Ectodermal cell (in vitro differentiated cells): ENCODE data around the gene CRELD1.

ENCODE experiments used
- H3K27ac ChIP-seq: 2 replicates; pipeline ENCODE4 v1.7.0; 2013; ENCODE audit warnings: mild to moderate bottlenecking, low read depth, low read length; ENCODE audit not compliant: insufficient read depth, poor library complexity, severe bottlenecking
- H3K27me3 ChIP-seq: 2 replicates; pipeline ENCODE4 v1.7.0; 2013; ENCODE audit warnings: mild to moderate bottlenecking, low read length; ENCODE audit not compliant: insufficient read depth, control insufficient read depth, poor library complexity, severe bottlenecking
- H3K36me3 ChIP-seq: one replicate; pipeline ENCODE4 v1.7.0; 2013; ENCODE audit warnings: low read length; ENCODE audit not compliant: control insufficient read depth, insufficient read depth
- H3K4me1 ChIP-seq: one replicate; pipeline ENCODE4 v1.7.0; 2013; ENCODE audit warnings: low read length; ENCODE audit not compliant: control insufficient read depth, insufficient read depth
- H3K4me3 ChIP-seq: 2 replicates; pipeline ENCODE4 v1.7.0; 2013; ENCODE audit warnings: low read depth, low read length, control low read depth; ENCODE audit not compliant: insufficient read depth
- H3K9me3 ChIP-seq: 2 replicates; pipeline ENCODE4 v1.7.0; 2013; ENCODE audit warnings: mild to moderate bottlenecking, low read length, moderate library complexity; ENCODE audit not compliant: control insufficient read depth
- WGBS, 2 experiments: methylation state at CpG; one replicate each; pipeline ENCODE4 v1.1.7; 2013; ENCODE audit warnings: missing lambda C conversion rate in 2 of 2; 5-methylcytosine and 5-hydroxymethylcytosine counted together

Gene CRELD1

GRCh38 chr3:9980251-9980650 lies 46.6 kb downstream of the CRELD1 start:
- Histone ChIP-seq H3K4me3 (no peak overlapping the region), H3K36me3 (peaks cover 8% of the 10 kb centered on the region), H3K9me3 (no peaks in the 10 kb centered on the region), H3K27me3 (no peaks in the 10 kb centered on the region), H3K4me1 (peaks cover 1% of the 10 kb centered on the region), H3K27ac (no peak overlapping the region)
- 86 to 100% methylated on average over 2 of the region's 2 CpGs for WGBS, 2 experiments

GRCh38 chr3:9986230-9986725 lies 52.6 kb downstream of the CRELD1 start:
- Histone ChIP-seq H3K4me3 (peak overlapping the region; percentile 84), H3K27me3 (no peaks in the 10 kb centered on the region), H3K36me3 (no peaks in the 10 kb centered on the region), H3K27ac (no peak overlapping the region), H3K9me3 (no peaks in the 10 kb centered on the region), H3K4me1 (peaks cover 13% of the 10 kb centered on the region)
- 2% methylated on average over 17 of the region's 17 CpGs for WGBS, 2 experiments

- no peak overlapping the region for H3K27ac ChIP-seq
- H3K4me3 ChIP-seq: no peak overlapping the region
- H3K36me3 ChIP-seq: no peaks in the 10 kb centered on the region
- WGBS, 2 experiments: 89 to 91% methylated on average over 10 of the region's 10 CpGs
- H3K9me3 ChIP-seq: no peaks in the 10 kb centered on the region
- H3K27me3 ChIP-seq: no peaks in the 10 kb centered on the region
- no peaks in the 10 kb centered on the region for H3K4me1 ChIP-seq
Measured at GRCh38 chr3:9994086-9994844, 60.6 kb downstream of the CRELD1 start.
